Mucosa of descending colon (tissue), 3 donors: ENCODE data around the gene MECP2. TPM values are rescaled to one million over a fixed set of nuclear protein-coding genes. Genes with fewer than 3 reads are reported as not detected.

Source experiments
- ATAC-seq: fragments of 200-7000 bp; cut with Tn5 transposase; one replicate; pipeline ENCODE4 v1.9.1; 2020; ENCODE audit warnings: mild to moderate bottlenecking, moderate library complexity
- DNase-seq, 3 donors: peaks; one replicate each; pipeline ENCODE4 v3.0.0-alpha.2; 2020
- H3K36me3 ChIP-seq: fragments of 200-600 bp; one replicate; pipeline ENCODE4 v1.8.0; 2021; ENCODE audit warnings: low read depth, mild to moderate bottlenecking
- H3K4me1 ChIP-seq: fragments of 200-600 bp; one replicate; pipeline ENCODE4 v1.8.0; 2021; ENCODE audit warnings: low read depth, mild to moderate bottlenecking
- H3K4me3 ChIP-seq: fragments of 200-600 bp; one replicate; pipeline ENCODE4 v1.8.0; 2021; ENCODE audit warnings: mild to moderate bottlenecking
- H3K9me3 ChIP-seq: fragments of 200-600 bp; one replicate; pipeline ENCODE4 v1.8.0; 2021; ENCODE audit warnings: mild to moderate bottlenecking
- intact Hi-C, 2 donors: fragments of 100-400 bp; cut with DNase I in 1 of 2; cut with micrococcal nuclease in 1 of 2; formaldehyde crosslinking; loops; one replicate each; pipeline versions ENCODE4 v1.11.0 to v1.11.1; 2022; cut with DNase I, micrococcal nuclease
- total RNA-seq, 3 donors: library from RNA; stranded (reverse); fragmentation: NEBNext Ultra II Directional in 2 of 3; extraction: Animal tissue kit (Norgen Biotek cat#: 25700) in 2 of 3; gene quantifications; one replicate each; pipeline versions ENCODE4 v1.2.1 to v1.2.4, GENCODE V29; 2021 to 2023
- TF ChIP-seq, protein P1 (sequence below): fragments of 200-600 bp; IDR thresholded peaks from one replicate; pipeline ENCODE4 v1.8.0; 2022; ENCODE audit warnings: antibody characterized with exemption, mild to moderate bottlenecking
- donor health status: DM: no; HTN: no; CAD: no; lungs with moderate emphysema.
- donor health status: DM: no; HTN: no; CAD: no.
- donor health status: DM: no; HTN: yes; CAD: no.

Gene MECP2
- total RNA-seq, 3 donors from 2014 or later = 33.5 to 55.6 (median 35.6) TPM

DNA sequence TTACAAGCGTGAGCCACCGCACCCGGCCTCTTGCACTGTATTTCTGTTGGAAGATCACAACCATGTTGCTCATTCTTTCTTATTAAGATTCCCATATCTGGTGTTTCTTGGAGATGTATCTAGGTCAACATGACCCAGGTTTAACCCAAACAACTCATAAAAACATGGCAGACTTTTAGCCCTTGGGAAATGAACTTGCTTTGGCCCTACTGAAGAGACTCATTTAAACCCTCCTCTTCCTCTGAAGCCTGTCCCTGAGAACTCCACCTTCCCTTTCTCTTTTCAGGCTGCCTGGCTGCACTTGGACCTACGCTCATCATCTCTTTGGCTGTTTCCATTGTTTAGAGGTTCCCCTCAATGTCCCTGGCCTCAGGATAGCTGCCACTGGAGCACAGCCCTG lies 23.7 kb upstream of the MECP2 start:
- Histone ChIP-seq H3K4me1 (no peaks in the 10 kb centered on the region), H3K4me3 (no peak overlapping the region), H3K9me3 (no peaks in the 10 kb centered on the region), H3K36me3 (no peaks in the 10 kb centered on the region)
- ATAC-seq (no peak), DNase-seq (no peak)
- TF ChIP-seq, protein P1, sequence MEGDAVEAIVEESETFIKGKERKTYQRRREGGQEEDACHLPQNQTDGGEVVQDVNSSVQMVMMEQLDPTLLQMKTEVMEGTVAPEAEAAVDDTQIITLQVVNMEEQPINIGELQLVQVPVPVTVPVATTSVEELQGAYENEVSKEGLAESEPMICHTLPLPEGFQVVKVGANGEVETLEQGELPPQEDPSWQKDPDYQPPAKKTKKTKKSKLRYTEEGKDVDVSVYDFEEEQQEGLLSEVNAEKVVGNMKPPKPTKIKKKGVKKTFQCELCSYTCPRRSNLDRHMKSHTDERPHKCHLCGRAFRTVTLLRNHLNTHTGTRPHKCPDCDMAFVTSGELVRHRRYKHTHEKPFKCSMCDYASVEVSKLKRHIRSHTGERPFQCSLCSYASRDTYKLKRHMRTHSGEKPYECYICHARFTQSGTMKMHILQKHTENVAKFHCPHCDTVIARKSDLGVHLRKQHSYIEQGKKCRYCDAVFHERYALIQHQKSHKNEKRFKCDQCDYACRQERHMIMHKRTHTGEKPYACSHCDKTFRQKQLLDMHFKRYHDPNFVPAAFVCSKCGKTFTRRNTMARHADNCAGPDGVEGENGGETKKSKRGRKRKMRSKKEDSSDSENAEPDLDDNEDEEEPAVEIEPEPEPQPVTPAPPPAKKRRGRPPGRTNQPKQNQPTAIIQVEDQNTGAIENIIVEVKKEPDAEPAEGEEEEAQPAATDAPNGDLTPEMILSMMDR = no peak
- intact Hi-C loops = no loop called here

DNA sequence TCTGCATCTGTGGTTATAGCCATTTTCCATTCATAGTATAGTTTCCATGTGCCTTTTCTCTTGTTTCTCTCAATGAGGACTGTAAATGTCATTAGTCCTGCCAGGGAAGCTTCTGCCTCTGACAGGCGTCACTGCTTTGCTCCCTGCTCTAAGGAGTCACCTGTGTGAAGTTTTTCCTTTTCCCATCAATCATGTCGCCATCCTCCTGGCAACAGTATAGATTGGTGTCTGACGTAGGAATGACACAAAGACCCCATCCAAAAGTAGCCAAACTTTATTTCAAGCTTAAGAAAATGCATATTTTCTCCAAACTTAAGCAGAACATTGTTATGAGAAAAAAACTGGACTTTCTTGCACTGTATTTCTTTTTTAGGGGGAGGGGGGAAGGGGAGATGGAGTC lies 23.1 kb upstream of the MECP2 start:
- no peaks in the 10 kb centered on the region for H3K36me3 ChIP-seq
- H3K9me3 ChIP-seq = no peaks in the 10 kb centered on the region
- intact Hi-C loops = no loop called here
- no peak for DNase-seq
- TF ChIP-seq, protein P1 = no peak
- no peak for ATAC-seq
- H3K4me3 ChIP-seq = no peak overlapping the region
- H3K4me1 ChIP-seq = no peaks in the 10 kb centered on the region

DNA sequence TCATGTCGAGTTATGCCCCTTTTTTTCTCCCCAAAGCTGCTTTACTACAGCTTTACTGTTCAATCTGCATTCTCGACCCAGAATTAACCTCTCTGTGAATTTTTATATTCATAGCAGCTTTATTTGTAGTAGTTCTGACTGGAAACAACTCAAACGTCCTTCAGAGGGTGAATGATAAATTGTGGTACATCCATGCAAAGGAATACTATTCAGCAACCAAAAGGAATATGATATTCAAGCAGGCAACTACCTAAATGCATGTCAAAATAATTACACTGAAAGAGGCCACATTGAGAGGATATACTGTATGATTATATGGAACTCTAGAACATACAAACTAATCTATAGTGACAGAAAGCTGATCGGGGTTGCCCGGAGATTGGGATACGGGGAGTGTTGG lies 20.0 kb upstream of the MECP2 start:
- ATAC-seq (no peak), DNase-seq (no peak)
- H3K4me1 ChIP-seq = no peaks in the 10 kb centered on the region
- no peak overlapping the region for H3K4me3 ChIP-seq
- intact Hi-C loops = no loop called here
- no peaks in the 10 kb centered on the region for H3K9me3 ChIP-seq
- TF ChIP-seq, protein P1 = no peak
- H3K36me3 ChIP-seq = no peaks in the 10 kb centered on the region

DNA sequence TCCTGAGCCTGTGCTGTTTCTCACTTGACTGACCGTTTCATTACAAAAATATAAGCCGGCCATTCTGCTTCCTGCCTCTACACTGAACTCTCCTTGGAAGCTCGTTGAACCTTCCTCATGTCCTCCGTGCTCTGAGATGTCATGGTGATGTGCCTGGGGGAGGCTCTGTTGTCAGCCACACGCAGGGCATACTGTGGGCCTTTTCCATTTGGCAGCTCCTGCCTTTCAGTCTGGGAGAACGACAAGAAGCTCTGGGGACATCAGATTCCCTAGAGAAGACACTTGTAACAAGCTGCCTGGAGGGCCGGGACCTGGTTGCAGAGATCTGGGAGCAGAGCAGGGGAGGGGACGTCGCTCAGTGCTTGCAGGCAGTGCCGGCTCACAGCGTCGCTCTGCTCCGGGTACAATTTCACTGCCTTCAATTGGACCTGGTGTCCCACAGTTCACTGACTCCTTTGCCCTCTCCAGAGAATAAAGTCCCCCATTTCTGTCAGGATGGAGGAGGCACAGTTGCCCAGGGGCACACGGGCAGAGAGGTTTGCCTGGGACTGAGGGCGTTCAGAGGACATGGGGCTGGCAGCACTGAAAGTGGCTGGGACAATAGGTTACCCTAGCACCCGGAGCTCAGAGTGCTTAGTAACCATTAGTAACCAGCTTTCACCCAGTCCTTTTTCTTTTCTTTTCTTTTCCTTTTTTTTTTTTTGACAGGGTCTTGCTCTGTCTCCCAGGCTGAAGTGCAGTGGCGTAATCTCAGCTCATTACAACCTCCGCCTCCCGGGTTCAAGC lies 19.1 kb upstream of the MECP2 start:
- Histone ChIP-seq H3K4me1 (no peaks in the 10 kb centered on the region), H3K4me3 (no peak overlapping the region), H3K36me3 (no peaks in the 10 kb centered on the region), H3K9me3 (no peaks in the 10 kb centered on the region)
- intact Hi-C loops = no loop called here
- no peak for ATAC-seq
- TF ChIP-seq, protein P1 = no peak
- DNase-seq = no peak

DNA sequence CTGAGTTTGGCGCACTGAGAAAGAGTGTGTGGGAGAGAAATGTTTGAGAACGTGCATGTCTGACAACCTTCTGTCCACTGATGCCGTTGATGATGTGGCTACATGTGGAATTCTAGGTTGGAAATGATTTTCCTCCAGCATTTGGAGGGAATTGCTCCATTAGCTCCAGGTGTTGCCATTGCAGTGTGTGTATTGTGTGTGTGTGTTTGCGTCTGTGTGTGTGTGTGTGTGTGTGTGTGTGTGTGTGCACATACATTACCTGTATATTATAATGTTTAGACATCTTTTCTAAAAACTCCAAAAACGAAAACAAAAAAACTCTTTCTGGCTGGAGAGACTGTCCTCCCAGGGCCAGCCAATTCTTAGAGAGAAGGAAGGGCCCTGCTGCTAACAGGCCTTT lies 18.2 kb upstream of the MECP2 start:
- TF ChIP-seq, protein P1 = no peak

DNA sequence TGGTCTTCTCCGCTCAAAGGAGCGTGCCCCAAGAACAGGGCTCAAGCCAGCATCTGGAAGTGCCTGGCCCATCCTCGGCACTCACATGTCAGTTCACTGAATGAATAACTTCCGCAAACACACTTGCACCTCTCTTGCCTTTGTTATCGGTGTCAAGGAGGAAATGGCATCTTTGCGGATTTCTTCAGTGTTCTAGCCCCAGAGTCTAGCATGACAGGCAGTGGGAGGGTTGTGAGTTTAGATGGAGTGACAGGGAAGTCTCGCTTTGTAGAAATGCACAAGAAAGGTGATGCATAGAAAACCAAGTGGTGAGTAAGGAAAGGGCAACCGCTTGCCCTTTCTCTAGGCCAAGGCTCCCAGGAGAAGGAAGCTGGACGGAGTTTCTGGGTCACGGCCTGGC lies 17.6 kb upstream of the MECP2 start:
- H3K4me1 ChIP-seq = no peaks in the 10 kb centered on the region
- H3K4me3 ChIP-seq = no peak overlapping the region
- TF ChIP-seq, protein P1 = no peak
- intact Hi-C loops = no loop called here
- no peaks in the 10 kb centered on the region for H3K9me3 ChIP-seq
- H3K36me3 ChIP-seq = no peaks in the 10 kb centered on the region
- DNase-seq = no peak
- ATAC-seq = no peak

More for the DNA sequence above, 18.2 kb upstream of the MECP2 start:
- intact Hi-C loops = no loop called here
- Histone ChIP-seq H3K9me3 (no peaks in the 10 kb centered on the region), H3K4me3 (no peak overlapping the region), H3K4me1 (no peaks in the 10 kb centered on the region), H3K36me3 (no peaks in the 10 kb centered on the region)
- DNase-seq (no peak), ATAC-seq (no peak)
